ENCODE measurements around the gene FAM151B. TPM values are rescaled to one million over a fixed set of nuclear protein-coding genes. Genes with fewer than 3 reads are reported as not detected.
A peak's percentile ranks its signal among the peaks of the same experiment; 100 is the strongest.

FAM151B gene
- total and polyA plus RNA-seq, 7 experiments from 2014 or later = 0.11 to 3.4 (median 0.43) TPM; not detected in 2

GRCh38 chr5:80565330-80565729 lies 77.4 kb downstream of the FAM151B start:
- ChIA-PET CTCF (interaction anchor here (0.6 kb wide), 1 partner anchor 1186 kb away, joined by 4 read pairs; the partner anchor contains the start of gene SSBP2), POLR2A (no interaction called here)
- Mint-ChIP-seq H3K36me3 (no peaks in the 10 kb centered on the region), H3K27ac (no peak overlapping the region), H3K27me3 (peaks cover 35 to 61% (median 38%) of the 10 kb centered on the region in 5 donors), H3K4me1 (peaks cover 0 to 8% (median 0%) of the 10 kb centered on the region in 7 donors), H3K9me3 (no peaks in the 10 kb centered on the region), H3K4me3 (no peak overlapping the region)
- no peaks in the 10 kb centered on the region for H3K36me3 ChIP-seq (ENCODE audit: control insufficient read depth in 2 of 3, insufficient read depth in 3 of 3, low read length in 3 of 3)
- DNase-seq = no peak
- H3K9me3 ChIP-seq (ENCODE audit: control insufficient read depth in 2 of 3, low read length in 3 of 3) = no peaks in the 10 kb centered on the region
- no peak overlapping the region for H3K4me3 ChIP-seq (ENCODE audit: low read length)
- intact Hi-C loops (cut with micrococcal nuclease) = no loop called here
- ATAC-seq = no peak
- no peaks in the 10 kb centered on the region for H3K4me1 ChIP-seq (ENCODE audit: control insufficient read depth in 2 of 2, insufficient read depth in 2 of 2, low read length in 2 of 2)
- no peak overlapping the region for H3K27ac ChIP-seq (ENCODE audit: low read depth, low read length)
- H3K27me3 ChIP-seq (ENCODE audit: control insufficient read depth in 2 of 2, insufficient read depth in 2 of 2, low read length in 2 of 2) = peaks cover 0 to 5% of the 10 kb centered on the region in 2 donors

GRCh38 chr5:80566711-80567259 lies 78.9 kb downstream of the FAM151B start:
- Histone ChIP-seq H3K27me3 (ENCODE audit: control insufficient read depth in 2 of 2, insufficient read depth in 2 of 2, low read length in 2 of 2) (peaks cover 3 to 8% of the 10 kb centered on the region in 2 donors), H3K4me3 (ENCODE audit: low read length) (no peak overlapping the region), H3K9me3 (ENCODE audit: control insufficient read depth in 2 of 3, low read length in 3 of 3) (no peaks in the 10 kb centered on the region), H3K4me1 (ENCODE audit: control insufficient read depth in 2 of 2, insufficient read depth in 2 of 2, low read length in 2 of 2) (no peaks in the 10 kb centered on the region), H3K27ac (ENCODE audit: low read depth, low read length) (no peak overlapping the region), H3K36me3 (ENCODE audit: control insufficient read depth in 2 of 3, insufficient read depth in 3 of 3, low read length in 3 of 3) (no peaks in the 10 kb centered on the region)
- H3K4me3 Mint-ChIP-seq = no peak overlapping the region
- H3K27ac Mint-ChIP-seq = no peak overlapping the region
- intact Hi-C loops (cut with micrococcal nuclease) = no loop called here
- POLR2A ChIA-PET = no interaction called here
- DNase-seq (no peak), ATAC-seq (no peak)
- H3K9me3 Mint-ChIP-seq = no peaks in the 10 kb centered on the region
- peaks cover 50 to 66% (median 52%) of the 10 kb centered on the region in 5 donors for H3K27me3 Mint-ChIP-seq
- peaks cover 0 to 16% (median 8%) of the 10 kb centered on the region in 7 donors for H3K4me1 Mint-ChIP-seq
- H3K36me3 Mint-ChIP-seq = no peaks in the 10 kb centered on the region
- CTCF ChIA-PET = no interaction called here

- ATAC-seq = no peak
Observed at GRCh38 chr5:80568251-80568650, 80.4 kb downstream of the FAM151B start.

GRCh38 chr5:80569086-80569960 lies 81.4 kb downstream of the FAM151B start:
- ATAC-seq = peak; percentile 20
- no peaks in the 10 kb centered on the region for H3K4me1 ChIP-seq (ENCODE audit: control insufficient read depth in 2 of 2, insufficient read depth in 2 of 2, low read length in 2 of 2)
- Mint-ChIP-seq H3K4me1 (peaks cover 0 to 16% (median 8%) of the 10 kb centered on the region in 7 donors), H3K27ac (no peak overlapping the region), H3K4me3 (peak overlapping the region in 4 of 10 donors; percentile 17 to 88 (median 52)), H3K27me3 (peaks cover 62 to 75% (median 70%) of the 10 kb centered on the region in 5 donors), H3K9me3 (peaks cover 0 to 3% (median 0%) of the 10 kb centered on the region in 11 donors), H3K36me3 (peaks cover 0 to 5% (median 0%) of the 10 kb centered on the region in 5 donors)
- ChIA-PET POLR2A (no interaction called here), CTCF (interaction anchor here (0.6 kb wide), 1 partner anchor 156 kb away, joined by 6 read pairs; no protein-coding TSS in a partner anchor)
- no peak overlapping the region for H3K4me3 ChIP-seq (ENCODE audit: low read length)
- no peak for DNase-seq
- peaks cover 3 to 12% of the 10 kb centered on the region in 2 donors for H3K27me3 ChIP-seq (ENCODE audit: control insufficient read depth in 2 of 2, insufficient read depth in 2 of 2, low read length in 2 of 2)
- H3K27ac ChIP-seq (ENCODE audit: low read depth, low read length) = no peak overlapping the region
- no peaks in the 10 kb centered on the region for H3K36me3 ChIP-seq (ENCODE audit: control insufficient read depth in 2 of 3, insufficient read depth in 3 of 3, low read length in 3 of 3)
- intact Hi-C loops (cut with micrococcal nuclease) = no loop called here
- no peaks in the 10 kb centered on the region for H3K9me3 ChIP-seq (ENCODE audit: control insufficient read depth in 2 of 3, low read length in 3 of 3)

More at GRCh38 chr5:80568251-80568650, 80.4 kb downstream of the FAM151B start:
- H3K36me3 ChIP-seq (ENCODE audit: control insufficient read depth in 2 of 3, insufficient read depth in 3 of 3, low read length in 3 of 3) = no peaks in the 10 kb centered on the region
- H3K4me1 Mint-ChIP-seq = peaks cover 0 to 16% (median 8%) of the 10 kb centered on the region in 7 donors
- peaks cover 58 to 71% (median 65%) of the 10 kb centered on the region in 5 donors for H3K27me3 Mint-ChIP-seq
- ChIA-PET CTCF (no interaction called here), POLR2A (no interaction called here)
- no peak overlapping the region for H3K27ac Mint-ChIP-seq
- H3K36me3 Mint-ChIP-seq = peaks cover 0 to 5% (median 0%) of the 10 kb centered on the region in 5 donors
- intact Hi-C loops (cut with micrococcal nuclease) = no loop called here
- no peaks in the 10 kb centered on the region for H3K9me3 ChIP-seq (ENCODE audit: control insufficient read depth in 2 of 3, low read length in 3 of 3)
- H3K27ac ChIP-seq (ENCODE audit: low read depth, low read length) = no peak overlapping the region
- H3K9me3 Mint-ChIP-seq = peaks cover 0 to 2% (median 0%) of the 10 kb centered on the region in 11 donors
- H3K4me3 Mint-ChIP-seq = peak overlapping the region in 4 of 10 donors; percentile 21 to 61 (median 49)
- H3K4me3 ChIP-seq (ENCODE audit: low read length) = no peak overlapping the region
- peaks cover 3 to 12% of the 10 kb centered on the region in 2 donors for H3K27me3 ChIP-seq (ENCODE audit: control insufficient read depth in 2 of 2, insufficient read depth in 2 of 2, low read length in 2 of 2)
- no peaks in the 10 kb centered on the region for H3K4me1 ChIP-seq (ENCODE audit: control insufficient read depth in 2 of 2, insufficient read depth in 2 of 2, low read length in 2 of 2)
- DNase-seq = no peak

GRCh38 chr5:80569961-80570786 lies 82.3 kb downstream of the FAM151B start, which contains the start of gene ANKRD34B:
Gene ANKRD34B (minus strand): TSS chr5:80570280. CDS start chr5:80560019, 10,261 bp downstream.
- POLR2A ChIA-PET = no interaction called here
- ATAC-seq (peak; percentile 10), DNase-seq (peak in 1 of 9 donors; percentile 40)
- no peak within 1 kb of the TSS for H3K27ac ChIP-seq (ENCODE audit: low read depth, low read length)
- Mint-ChIP-seq H3K4me3 (peak within 1 kb of the TSS; percentile 9 to 88 (median 65)), H3K36me3 (peaks cover 0 to 5% (median 0%) of the 10 kb centered on the region in 5 donors), H3K27me3 (peaks cover 63 to 79% (median 73%) of the 10 kb centered on the region in 5 donors), H3K4me1 (peaks cover 0 to 16% (median 8%) of the 10 kb centered on the region in 7 donors), H3K9me3 (peaks cover 0 to 4% (median 0%) of the 10 kb centered on the region in 11 donors), H3K27ac (no peak within 1 kb of the TSS)
- no peak within 1 kb of the TSS for H3K4me3 ChIP-seq (ENCODE audit: low read length)
- no peaks in the 10 kb centered on the region for H3K4me1 ChIP-seq (ENCODE audit: control insufficient read depth in 2 of 2, insufficient read depth in 2 of 2, low read length in 2 of 2)
- peaks cover 3 to 12% of the 10 kb centered on the region in 2 donors for H3K27me3 ChIP-seq (ENCODE audit: control insufficient read depth in 2 of 2, insufficient read depth in 2 of 2, low read length in 2 of 2)
- CTCF ChIA-PET = interaction anchor here (0.6 kb wide), 1 partner anchor 157 kb away, joined by 6 read pairs; no protein-coding TSS in a partner anchor
- H3K9me3 ChIP-seq (ENCODE audit: control insufficient read depth in 2 of 3, low read length in 3 of 3) = no peaks in the 10 kb centered on the region
- intact Hi-C loops (cut with micrococcal nuclease) = no loop called here
- no peaks in the 10 kb centered on the region for H3K36me3 ChIP-seq (ENCODE audit: control insufficient read depth in 2 of 3, insufficient read depth in 3 of 3, low read length in 3 of 3)

- POLR2A ChIA-PET = no interaction called here
- CTCF ChIA-PET = no interaction called here
- ATAC-seq = no peak
- no peak overlapping the region for H3K27ac ChIP-seq (ENCODE audit: low read depth, low read length)
- peaks cover 51 to 78% (median 65%) of the 10 kb centered on the region in 5 donors for H3K27me3 Mint-ChIP-seq
- no peaks in the 10 kb centered on the region for H3K36me3 ChIP-seq (ENCODE audit: control insufficient read depth in 2 of 3, insufficient read depth in 3 of 3, low read length in 3 of 3)
- H3K4me3 ChIP-seq (ENCODE audit: low read length) = no peak overlapping the region
- H3K4me1 Mint-ChIP-seq = peaks cover 0 to 16% (median 8%) of the 10 kb centered on the region in 7 donors
- no peaks in the 10 kb centered on the region for H3K4me1 ChIP-seq (ENCODE audit: control insufficient read depth in 2 of 2, insufficient read depth in 2 of 2, low read length in 2 of 2)
- intact Hi-C loops (cut with micrococcal nuclease) = no loop called here
- DNase-seq = no peak
- H3K9me3 Mint-ChIP-seq = peaks cover 0 to 4% (median 0%) of the 10 kb centered on the region in 11 donors
- H3K4me3 Mint-ChIP-seq = no peak overlapping the region
- no peaks in the 10 kb centered on the region for H3K9me3 ChIP-seq (ENCODE audit: control insufficient read depth in 2 of 3, low read length in 3 of 3)
- peaks cover 3 to 12% of the 10 kb centered on the region in 2 donors for H3K27me3 ChIP-seq (ENCODE audit: control insufficient read depth in 2 of 2, insufficient read depth in 2 of 2, low read length in 2 of 2)
- peaks cover 0 to 5% (median 0%) of the 10 kb centered on the region in 5 donors for H3K36me3 Mint-ChIP-seq
- H3K27ac Mint-ChIP-seq = no peak overlapping the region
Observed at GRCh38 chr5:80573062-80573461, 85.2 kb downstream of the FAM151B start.

All from naive thymus-derived CD4-positive, alpha-beta T cell (primary cell).